IMR-90 (cell line): ENCODE measurements around the gene TP53I11. TPM values are rescaled to one million over a fixed set of nuclear protein-coding genes. Genes with fewer than 3 reads are reported as not detected.

ENCODE experiments used
- ATAC-seq: fragments of 200-7000 bp; cut with Tn5 transposase; 2 replicates; pipeline ENCODE4 v1.9.1; 2020; ENCODE audit warnings: low read depth, mild to moderate bottlenecking, moderate library complexity
- BruUV-seq: library from RNA; stranded (reverse); fragments of 400-500 nt; replicated peaks from 2 replicates; lab custom pipeline; 2021; lab: Mats Ljungman, UMichigan
- CTCF ChIA-PET: fragments of 300-600 bp; formaldehyde crosslinking; extraction: SDS; loops from one replicate; lab custom pipeline; 2021; ENCODE audit warnings: antibody characterized with exemption; lab: Yijun Ruan, JAX
- POLR2A ChIA-PET: fragments of 300-600 bp; sonication (Branson Sonifier 250); formaldehyde crosslinking; loops from one replicate; lab custom pipeline; 2022; ENCODE audit warnings: antibody characterized with exemption; ENCODE audit not compliant: unreplicated experiment; lab: Charles Lee
- DNase-seq: peaks from one replicate; pipeline ENCODE4 v3.0.0; 2013
- H2AFZ ChIP-seq: replicated peaks from 2 replicates; pipeline ENCODE3; 2013; ENCODE audit warnings: low read length, mild to moderate bottlenecking; ENCODE audit not compliant: poor library complexity
- H2AK5ac ChIP-seq: 2 replicates; pipeline ENCODE4 v1.6.1; 2013; ENCODE audit warnings: low read depth, low read length, inconsistent platforms
- H2AK9ac ChIP-seq: replicated peaks from 2 replicates; pipeline ENCODE3; 2013; ENCODE audit warnings: mild to moderate bottlenecking, low read depth, low read length, moderate library complexity; ENCODE audit not compliant: poor library complexity
- H2BK120ac ChIP-seq: 2 replicates; pipeline ENCODE4 v1.6.1; 2013; ENCODE audit warnings: low read depth, low read length, inconsistent platforms
- H2BK15ac ChIP-seq: 3 replicates; pipeline ENCODE4 v1.6.1; 2013; ENCODE audit warnings: low read depth, low read length, inconsistent platforms
- H2BK20ac ChIP-seq: 2 replicates; pipeline ENCODE4 v1.6.1; 2013; ENCODE audit warnings: low read depth, mild to moderate bottlenecking, inconsistent platforms, low read length, moderate library complexity
- H2BK5ac ChIP-seq: 2 replicates; pipeline ENCODE4 v1.6.1; 2013; ENCODE audit warnings: mild to moderate bottlenecking, low read depth, low read length, inconsistent platforms; ENCODE audit not compliant: poor library complexity, severe bottlenecking
- H3K14ac ChIP-seq: replicated peaks from 2 replicates; pipeline ENCODE4 v1.6.1; 2013; ENCODE audit warnings: low read depth, low read length, inconsistent platforms
- H3K18ac ChIP-seq: 2 replicates; pipeline ENCODE4 v1.6.1; 2013; ENCODE audit warnings: low read depth, low read length, control low read depth
- H3K23ac ChIP-seq: 2 replicates; pipeline ENCODE4 v1.6.1; 2013; ENCODE audit warnings: low read depth, low read length, inconsistent platforms
- H3K27ac ChIP-seq: 2 replicates; pipeline ENCODE4 v1.5.1; 2013; ENCODE audit warnings: mild to moderate bottlenecking, control low read depth, low read length; ENCODE audit not compliant: insufficient read depth
- H3K27me3 ChIP-seq: 2 replicates; pipeline ENCODE4 v1.6.1; 2013; ENCODE audit warnings: low read length; ENCODE audit not compliant: control insufficient read depth, insufficient read depth
- H3K36me3 ChIP-seq: 2 replicates; pipeline ENCODE4 v1.6.1; 2013; ENCODE audit warnings: low read length, mixed read lengths; ENCODE audit not compliant: control insufficient read depth, insufficient read depth
- H3K4ac ChIP-seq: 2 replicates; pipeline ENCODE4 v1.6.1; 2013; ENCODE audit warnings: low read depth, low read length, inconsistent platforms
- H3K4me1 ChIP-seq: 2 replicates; pipeline ENCODE4 v1.6.1; 2013; ENCODE audit warnings: low read length, mixed read lengths; ENCODE audit not compliant: control insufficient read depth, insufficient read depth
- H3K4me2 ChIP-seq: 2 replicates; pipeline ENCODE4 v1.6.1; 2013; ENCODE audit warnings: low read depth, mild to moderate bottlenecking, control low read depth, low read length, moderate library complexity
- H3K4me3 ChIP-seq: 2 replicates; pipeline ENCODE4 v1.5.1; 2013; ENCODE audit warnings: low read depth, mild to moderate bottlenecking, control low read depth, low read length, moderate library complexity; ENCODE audit not compliant: insufficient read depth
- H3K56ac ChIP-seq: 2 replicates; pipeline ENCODE4 v1.6.1; 2013; ENCODE audit warnings: low read length, inconsistent platforms; ENCODE audit not compliant: insufficient read depth; ENCODE audit errors: extremely low read depth
- H3K79me1 ChIP-seq, 2 experiments: 2 replicates each; pipeline ENCODE4 v1.6.1; 2013; ENCODE audit warnings: low read length in 2 of 2, inconsistent platforms in 1 of 2, low read depth in 1 of 2
- H3K9ac ChIP-seq: 2 replicates; pipeline ENCODE4 v1.6.1; 2013; ENCODE audit warnings: low read depth, low read length, control low read depth
- H3K9me1 ChIP-seq: 2 replicates; pipeline ENCODE4 v1.6.1; 2013; ENCODE audit warnings: low read length, inconsistent platforms; ENCODE audit not compliant: insufficient read depth
- H3K9me3 ChIP-seq: 2 replicates; pipeline ENCODE4 v1.6.1; 2013; ENCODE audit warnings: low read length; ENCODE audit not compliant: control insufficient read depth, insufficient read depth
- H4K20me1 ChIP-seq: 2 replicates; pipeline ENCODE4 v1.6.1; 2013; ENCODE audit warnings: low read length, inconsistent platforms; ENCODE audit not compliant: insufficient read depth
- H4K5ac ChIP-seq: 2 replicates; pipeline ENCODE4 v1.6.1; 2013; ENCODE audit warnings: mild to moderate bottlenecking, low read depth, low read length, control low read depth
- H4K8ac ChIP-seq, 2 experiments: 2 replicates each; pipeline ENCODE4 v1.6.1; 2013; ENCODE audit warnings: low read depth in 2 of 2, low read length in 2 of 2, control low read depth in 1 of 2, inconsistent platforms in 1 of 2
- H4K91ac ChIP-seq: 2 replicates; pipeline ENCODE4 v1.6.1; 2013; ENCODE audit warnings: low read depth, low read length, inconsistent platforms; ENCODE audit not compliant: insufficient read depth
- BHLHE40 ChIP-seq: fragments of 150-350 bp; IDR thresholded peaks from 2 replicates; pipeline ENCODE4 v1.6.1; 2016; ENCODE audit warnings: mild to moderate bottlenecking, low read depth, low read length
- CEBPB ChIP-seq: IDR thresholded peaks from 2 replicates; pipeline ENCODE4 v1.6.1; 2012; ENCODE audit warnings: low read depth, low read length, improper control_type of control experiment
- CHD1 ChIP-seq: IDR thresholded peaks from 2 replicates; pipeline ENCODE4 v1.6.1; 2012; ENCODE audit warnings: low read depth, low read length, improper control_type of control experiment
- MAFK ChIP-seq: IDR thresholded peaks from 2 replicates; pipeline ENCODE4 v1.6.1; 2012; ENCODE audit warnings: low read depth, low read length, improper control_type of control experiment
- MAZ ChIP-seq: IDR thresholded peaks from 2 replicates; pipeline ENCODE4 v1.6.1; 2012; ENCODE audit warnings: low read depth, mild to moderate bottlenecking, low read length, improper control_type of control experiment, moderate library complexity, borderline replicate concordance
- POLR2A ChIP-seq: IDR thresholded peaks from 2 replicates; pipeline ENCODE4 v1.6.1; 2012; ENCODE audit warnings: mild to moderate bottlenecking, low read depth, low read length
- RAD21 ChIP-seq: IDR thresholded peaks from 2 replicates; pipeline ENCODE4 v1.6.1; 2012; ENCODE audit warnings: low read length, improper control_type of control experiment
- RCOR1 ChIP-seq: IDR thresholded peaks from 2 replicates; pipeline ENCODE4 v1.6.1; 2012; ENCODE audit warnings: mild to moderate bottlenecking, low read length, improper control_type of control experiment; ENCODE audit not compliant: insufficient replicate concordance
- SMC3 ChIP-seq: fragments of 150-350 bp; IDR thresholded peaks from 2 replicates; pipeline ENCODE4 v1.6.1; 2016; ENCODE audit warnings: low read depth, mild to moderate bottlenecking, antibody characterized with exemption, low read length, moderate library complexity
- WGBS, 2 experiments: methylation state at CpG; one replicate each; pipeline versions ENCODE4 v1.1.5 to v1.1.7; 2013; ENCODE audit warnings: missing lambda C conversion rate in 2 of 2; ENCODE audit not compliant: insufficient read length in 1 of 2; ENCODE audit errors: extremely low coverage in 2 of 2; 5-methylcytosine and 5-hydroxymethylcytosine counted together
- dilution Hi-C: fragments of 300-500 bp; cut with HindIII; formaldehyde crosslinking; loops from one replicate; pipeline ENCODE4 v1.14.3; 2018; ENCODE audit warnings: low sequenced_read_pairs; ENCODE audit not compliant: unreplicated experiment
- in situ Hi-C: fragments of 300-500 bp; cut with MboI; formaldehyde crosslinking; loops from 3 replicates; pipeline ENCODE4 v1.14.3; 2019; ENCODE audit warnings: low sequenced_read_pairs, inconsistent platforms, mixed read lengths
- intact Hi-C: fragments of 100-400 bp; cut with micrococcal nuclease; formaldehyde crosslinking; loops from 2 replicates; pipeline ENCODE4 v1.10.0; 2022
- polyA plus RNA-seq, 3 experiments: library from polyadenylated mRNA; depleted of rRNA; stranded (reverse); fragments of >200 nt; gene quantifications; 2 replicates each; pipeline ENCODE4 v1.2.3, GENCODE V29; 2012; ENCODE audit warnings: low replicate concordance in 1 of 3
- total RNA-seq: library from RNA; depleted of rRNA; stranded (reverse); fragments of >200 nt; gene quantifications from 2 replicates; pipeline ENCODE4 v1.2.3, GENCODE V29; 2012
- TF ChIP-seq, protein P1 (sequence below): fragments of 150-350 bp; IDR thresholded peaks from 2 replicates; pipeline ENCODE4 v1.6.1; 2016; ENCODE audit warnings: low read depth, mild to moderate bottlenecking, low read length, moderate library complexity, borderline replicate concordance
- TF ChIP-seq, protein P2 (sequence below): conservative IDR thresholded peaks from 2 replicates; pipeline ENCODE4 v1.5.1; 2012; ENCODE audit warnings: mild to moderate bottlenecking, low read depth, low read length, improper control_type of control experiment

The TP53I11 gene
- total and polyA plus RNA-seq, 2 of the 4 experiments (the other 2 are of a cell fraction) = 3.9 to 22.0 TPM

DNA sequence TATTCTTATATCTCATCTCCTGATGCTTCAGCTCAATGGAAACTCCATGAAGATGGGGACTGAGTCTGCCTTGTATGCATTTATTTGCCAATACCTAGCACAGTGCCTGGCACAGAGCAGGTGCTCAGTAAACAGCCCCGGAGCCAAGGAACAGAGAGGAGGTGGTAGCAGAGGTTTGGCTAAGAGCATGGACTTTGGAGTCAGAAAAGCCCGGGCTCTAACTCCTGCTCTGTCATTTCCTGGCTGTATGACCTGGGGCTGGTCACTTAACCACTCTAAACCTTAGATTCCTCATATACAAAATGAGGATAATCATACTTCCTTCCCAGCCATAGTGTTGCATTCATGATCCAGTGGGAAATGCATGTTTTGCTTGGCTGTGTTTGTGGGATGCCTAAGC, 36.6 kb downstream of the TP53I11 start:
- no peak overlapping the region for H4K5ac ChIP-seq
- ATAC-seq = no peak

More for the DNA sequence above, 36.6 kb downstream of the TP53I11 start:
- Histone ChIP-seq H3K56ac (no peak overlapping the region), H3K9me3 (no peaks in the 10 kb centered on the region), H4K20me1 (no peaks in the 10 kb centered on the region), H4K8ac (no peak overlapping the region), H3K9ac (no peak overlapping the region), H3K9me1 (no peaks in the 10 kb centered on the region), H3K4me1 (peaks cover 1% of the 10 kb centered on the region; the same call in 1 of the 2 replicates), H2AK5ac (no peak overlapping the region), H2BK15ac (no peak overlapping the region), H3K14ac (no peak overlapping the region), H3K36me3 (no peaks in the 10 kb centered on the region), H3K23ac (no peak overlapping the region), H3K27ac (no peak overlapping the region), H3K27me3 (peaks cover 14% of the 10 kb centered on the region), H2BK20ac (no peak overlapping the region), H3K4ac (no peak overlapping the region), H2AK9ac (no peak overlapping the region), H3K18ac (no peak overlapping the region), H2BK5ac (no peak overlapping the region), H2BK120ac (no peak overlapping the region), H2AFZ (no peak overlapping the region), H4K91ac (no peak overlapping the region), H3K4me2 (no peak overlapping the region), H3K79me1 (no peaks in the 10 kb centered on the region), H3K4me3 (no peak overlapping the region)
- no peak for DNase-seq
- no CpG with 5 or more reads among the region's 2 CpGs for WGBS, 2 experiments
- BruUV-seq = no TSS peak
- intact Hi-C loops (loop anchor here (5.0 kb wide), 1 partner anchor 187 kb away; the partner anchor contains the start of gene TSPAN18), dilution Hi-C loops (no loop called here), in situ Hi-C loops (loop anchor here (25.0 kb wide), 1 partner anchor 802 kb away; no protein-coding TSS in a partner anchor)
- no peak for TF ChIP-seq CEBPB
- TF ChIP-seq, protein P1, sequence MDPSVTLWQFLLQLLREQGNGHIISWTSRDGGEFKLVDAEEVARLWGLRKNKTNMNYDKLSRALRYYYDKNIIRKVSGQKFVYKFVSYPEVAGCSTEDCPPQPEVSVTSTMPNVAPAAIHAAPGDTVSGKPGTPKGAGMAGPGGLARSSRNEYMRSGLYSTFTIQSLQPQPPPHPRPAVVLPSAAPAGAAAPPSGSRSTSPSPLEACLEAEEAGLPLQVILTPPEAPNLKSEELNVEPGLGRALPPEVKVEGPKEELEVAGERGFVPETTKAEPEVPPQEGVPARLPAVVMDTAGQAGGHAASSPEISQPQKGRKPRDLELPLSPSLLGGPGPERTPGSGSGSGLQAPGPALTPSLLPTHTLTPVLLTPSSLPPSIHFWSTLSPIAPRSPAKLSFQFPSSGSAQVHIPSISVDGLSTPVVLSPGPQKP = no peak
- TF ChIP-seq RCOR1 = no peak
- no peak for TF ChIP-seq RAD21
- TF ChIP-seq MAFK = no peak
- no peak for TF ChIP-seq CHD1
- no peak for TF ChIP-seq POLR2A
- no peak for TF ChIP-seq MAZ
- TF ChIP-seq, protein P2, sequence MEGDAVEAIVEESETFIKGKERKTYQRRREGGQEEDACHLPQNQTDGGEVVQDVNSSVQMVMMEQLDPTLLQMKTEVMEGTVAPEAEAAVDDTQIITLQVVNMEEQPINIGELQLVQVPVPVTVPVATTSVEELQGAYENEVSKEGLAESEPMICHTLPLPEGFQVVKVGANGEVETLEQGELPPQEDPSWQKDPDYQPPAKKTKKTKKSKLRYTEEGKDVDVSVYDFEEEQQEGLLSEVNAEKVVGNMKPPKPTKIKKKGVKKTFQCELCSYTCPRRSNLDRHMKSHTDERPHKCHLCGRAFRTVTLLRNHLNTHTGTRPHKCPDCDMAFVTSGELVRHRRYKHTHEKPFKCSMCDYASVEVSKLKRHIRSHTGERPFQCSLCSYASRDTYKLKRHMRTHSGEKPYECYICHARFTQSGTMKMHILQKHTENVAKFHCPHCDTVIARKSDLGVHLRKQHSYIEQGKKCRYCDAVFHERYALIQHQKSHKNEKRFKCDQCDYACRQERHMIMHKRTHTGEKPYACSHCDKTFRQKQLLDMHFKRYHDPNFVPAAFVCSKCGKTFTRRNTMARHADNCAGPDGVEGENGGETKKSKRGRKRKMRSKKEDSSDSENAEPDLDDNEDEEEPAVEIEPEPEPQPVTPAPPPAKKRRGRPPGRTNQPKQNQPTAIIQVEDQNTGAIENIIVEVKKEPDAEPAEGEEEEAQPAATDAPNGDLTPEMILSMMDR = no peak
- no peak for TF ChIP-seq BHLHE40
- TF ChIP-seq SMC3 = no peak
- ChIA-PET CTCF (no interaction called here), POLR2A (no interaction called here)
